Stomach (tissue), 4 donors: ENCODE results near the gene ERH.

ENCODE experiments used
- EP300 ChIP-seq: sonication (generic); formaldehyde crosslinking; IDR thresholded peaks from one replicate; pipeline ENCODE4 v1.6.1; 2017; ENCODE audit warnings: antibody characterized with exemption
- POLR2A ChIP-seq, 4 donors: fragments of 450-650 bp; IDR thresholded peaks; one replicate each; pipeline ENCODE4 v1.6.1; 2016; ENCODE audit warnings: antibody characterized with exemption in 4 of 4, control low read depth in 2 of 4, mild to moderate bottlenecking in 1 of 4, moderate library complexity in 1 of 4
- POLR2AphosphoS5 ChIP-seq, 3 donors: sonication (generic); formaldehyde crosslinking; IDR thresholded peaks; one replicate each; pipeline ENCODE4 v1.6.1; 2016; ENCODE audit warnings: antibody characterized with exemption in 3 of 3
- TF ChIP-seq, protein P1 (sequence below), 7 experiments: fragments of 450-650 bp in 4 of 7; fragments of 200-600 bp in 3 of 7; sonication (generic) in 3 of 7; IDR thresholded peaks; one replicate each; pipeline ENCODE4 v1.5.1; 2016 to 2019; ENCODE audit warnings: antibody characterized with exemption in 7 of 7, control low read depth in 2 of 7, mild to moderate bottlenecking in 1 of 7

DNA sequence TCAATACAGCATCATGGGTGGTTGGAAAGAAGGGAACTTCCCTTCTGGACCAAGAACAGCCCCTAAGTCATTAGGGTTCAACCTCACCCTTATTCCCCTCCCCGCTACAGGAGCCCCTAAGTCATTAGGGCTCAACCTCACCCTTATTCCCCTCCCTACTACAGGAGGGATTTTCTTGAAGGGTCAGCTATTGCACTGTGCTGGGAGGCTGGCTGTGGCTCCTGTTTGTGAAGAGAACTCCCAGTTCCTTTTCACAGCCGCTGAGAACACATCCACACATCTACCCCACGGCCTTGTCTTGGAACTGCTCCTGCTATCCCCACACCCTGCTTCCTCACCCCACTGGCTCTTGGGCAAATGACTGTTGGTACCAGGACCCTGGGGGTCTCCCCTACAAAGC is 44.9 kb downstream of the ERH start:
- TF ChIP-seq POLR2A (IDR thresholded peaks at IDR 0.05) (no peak), POLR2AphosphoS5 (IDR thresholded peaks at IDR 0.05) (no peak), EP300 (no peak)
- TF ChIP-seq, protein P1, sequence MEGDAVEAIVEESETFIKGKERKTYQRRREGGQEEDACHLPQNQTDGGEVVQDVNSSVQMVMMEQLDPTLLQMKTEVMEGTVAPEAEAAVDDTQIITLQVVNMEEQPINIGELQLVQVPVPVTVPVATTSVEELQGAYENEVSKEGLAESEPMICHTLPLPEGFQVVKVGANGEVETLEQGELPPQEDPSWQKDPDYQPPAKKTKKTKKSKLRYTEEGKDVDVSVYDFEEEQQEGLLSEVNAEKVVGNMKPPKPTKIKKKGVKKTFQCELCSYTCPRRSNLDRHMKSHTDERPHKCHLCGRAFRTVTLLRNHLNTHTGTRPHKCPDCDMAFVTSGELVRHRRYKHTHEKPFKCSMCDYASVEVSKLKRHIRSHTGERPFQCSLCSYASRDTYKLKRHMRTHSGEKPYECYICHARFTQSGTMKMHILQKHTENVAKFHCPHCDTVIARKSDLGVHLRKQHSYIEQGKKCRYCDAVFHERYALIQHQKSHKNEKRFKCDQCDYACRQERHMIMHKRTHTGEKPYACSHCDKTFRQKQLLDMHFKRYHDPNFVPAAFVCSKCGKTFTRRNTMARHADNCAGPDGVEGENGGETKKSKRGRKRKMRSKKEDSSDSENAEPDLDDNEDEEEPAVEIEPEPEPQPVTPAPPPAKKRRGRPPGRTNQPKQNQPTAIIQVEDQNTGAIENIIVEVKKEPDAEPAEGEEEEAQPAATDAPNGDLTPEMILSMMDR (IDR thresholded peaks at IDR 0.05): no peak
